Measurements from ENCODE around the gene INMT. TPM values are rescaled to one million over a fixed set of nuclear protein-coding genes. Genes with fewer than 3 reads are reported as not detected.

The INMT gene
- total and polyA plus RNA-seq, 2 of the 13 experiments (the other 11 are each of a cell fraction or from before 2014, with no cell fraction given) = not detected

- Histone ChIP-seq H3K9ac (ENCODE audit: insufficient read depth, low read depth, low read length) (no peak overlapping the region), H3K79me2 (ENCODE audit: insufficient read depth, low read length) (no peaks in the 10 kb centered on the region), H3K27me3 (ENCODE audit: control insufficient read depth in 1 of 2, insufficient read depth in 2 of 2, low read length in 2 of 2) (peaks cover 0 to 35% of the 10 kb centered on the region in 2 experiments; a peak in 2 of 5 replicates), H3K4me3 (replicated peaks in 1 of 3; ENCODE audit: insufficient read depth in 1 of 3, low read depth in 2 of 3, low read length in 3 of 3) (no peak overlapping the region), H3K27ac (ENCODE audit: extremely low read length, insufficient read depth, low read length) (no peak overlapping the region), H4K20me1 (ENCODE audit: insufficient read depth, low read length) (no peaks in the 10 kb centered on the region), H3K36me3 (replicated peaks in 1 of 2; ENCODE audit: control insufficient read depth in 1 of 2, insufficient read depth in 2 of 2, low read length in 2 of 2) (no peaks in the 10 kb centered on the region), H2AFZ (ENCODE audit: low read length) (no peak overlapping the region), H3K4me1 (ENCODE audit: insufficient read depth, low read length) (no peaks in the 10 kb centered on the region), H3K9me3 (ENCODE audit: low read length) (no peaks in the 10 kb centered on the region), H3K4me2 (ENCODE audit: low read depth, low read length) (no peak overlapping the region)
- in situ Hi-C loops (cut with HindIII; ENCODE audit: extremely low pct_ligation_motif_present, low pct_unique_long_range_greater_than_20kb) = no loop called here
- TF ChIP-seq HDAC2 (CRISPR knock-in tag; IDR thresholded peaks at IDR 0.05) = no peak
- no peak for TF ChIP-seq ZSCAN12 (CRISPR knock-in tag; IDR thresholded peaks at IDR 0.05)
- no peak for TF ChIP-seq ZNF629 (CRISPR knock-in tag; conservative IDR thresholded peaks at IDR 0.05)
- no peak for ATAC-seq
- 79% methylated on average over 9 of the region's 11 CpGs for WGBS (ENCODE audit: low lambda C conversion rate)
- POLR2A ChIA-PET = no interaction called here
- DNase-seq (ENCODE audit: low spot score) = no peak
- CTCF ChIA-PET (ENCODE audit: low intra/inter-chr PET ratio, low total read pairs) = no interaction called here
- no peak for FAIRE-seq
- no TSS peak for BruUV-seq (replicated peaks)
- intact Hi-C loops (cut with micrococcal nuclease; ENCODE audit: unreplicated experiment) = no loop called here
These were observed 18.2 kb upstream of the INMT start for GRCh38 chr7:30733691-30734090.

- H3K36me3 ChIP-seq (replicated peaks in 1 of 2; ENCODE audit: control insufficient read depth in 1 of 2, insufficient read depth in 2 of 2, low read length in 2 of 2) = no peaks in the 10 kb centered on the region
- in situ Hi-C loops (cut with HindIII; ENCODE audit: extremely low pct_ligation_motif_present, low pct_unique_long_range_greater_than_20kb) (no loop called here), intact Hi-C loops (cut with micrococcal nuclease; ENCODE audit: unreplicated experiment) (no loop called here)
- 14% methylated on average over 2 of the region's 7 CpGs for WGBS (ENCODE audit: low lambda C conversion rate)
- no peak for DNase-seq (ENCODE audit: low spot score)
- BruUV-seq (replicated peaks) = no TSS peak
- H3K4me1 ChIP-seq (ENCODE audit: insufficient read depth, low read length) = no peaks in the 10 kb centered on the region
- no peak for ATAC-seq
- H3K4me2 ChIP-seq (ENCODE audit: low read depth, low read length) = no peak overlapping the region
- no peak overlapping the region for H3K4me3 ChIP-seq (replicated peaks in 1 of 3; ENCODE audit: insufficient read depth in 1 of 3, low read depth in 2 of 3, low read length in 3 of 3)
- peaks cover 0 to 35% of the 10 kb centered on the region in 2 experiments; a peak in 2 of 5 replicates for H3K27me3 ChIP-seq (ENCODE audit: control insufficient read depth in 1 of 2, insufficient read depth in 2 of 2, low read length in 2 of 2)
- no peak overlapping the region for H2AFZ ChIP-seq (ENCODE audit: low read length)
- no peak overlapping the region for H3K27ac ChIP-seq (ENCODE audit: extremely low read length, insufficient read depth, low read length)
- ChIA-PET POLR2A (no interaction called here), CTCF (ENCODE audit: low intra/inter-chr PET ratio, low total read pairs) (no interaction called here)
- no peaks in the 10 kb centered on the region for H3K79me2 ChIP-seq (ENCODE audit: insufficient read depth, low read length)
- no peak for TF ChIP-seq ZNF235 (CRISPR knock-in tag; IDR thresholded peaks at IDR 0.05; ENCODE audit: borderline replicate concordance)
- TF ChIP-seq ZNF570 (CRISPR knock-in tag; IDR thresholded peaks at IDR 0.05; ENCODE audit: borderline replicate concordance) = no peak
- no peak for TF ChIP-seq KLF9 (CRISPR knock-in tag; IDR thresholded peaks at IDR 0.05; ENCODE audit: low read depth)
- TF ChIP-seq CREB1 (IDR thresholded peaks at IDR 0.05) = no peak
- TF ChIP-seq CREB1 (CRISPR knock-in tag; IDR thresholded peaks at IDR 0.05) = no peak
- TF ChIP-seq HIVEP1 (CRISPR knock-in tag; IDR thresholded peaks at IDR 0.05) = no peak
- TF ChIP-seq ZNF605 (CRISPR knock-in tag; IDR thresholded peaks at IDR 0.05) = no peak
- TF ChIP-seq, protein P1, sequence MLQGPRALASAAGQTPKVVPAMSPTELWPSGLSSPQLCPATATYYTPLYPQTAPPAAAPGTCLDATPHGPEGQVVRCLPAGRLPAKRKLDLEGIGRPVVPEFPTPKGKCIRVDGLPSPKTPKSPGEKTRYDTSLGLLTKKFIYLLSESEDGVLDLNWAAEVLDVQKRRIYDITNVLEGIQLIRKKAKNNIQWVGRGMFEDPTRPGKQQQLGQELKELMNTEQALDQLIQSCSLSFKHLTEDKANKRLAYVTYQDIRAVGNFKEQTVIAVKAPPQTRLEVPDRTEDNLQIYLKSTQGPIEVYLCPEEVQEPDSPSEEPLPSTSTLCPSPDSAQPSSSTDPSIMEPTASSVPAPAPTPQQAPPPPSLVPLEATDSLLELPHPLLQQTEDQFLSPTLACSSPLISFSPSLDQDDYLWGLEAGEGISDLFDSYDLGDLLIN (CRISPR knock-in tag; IDR thresholded peaks at IDR 0.05; ENCODE audit: borderline replicate concordance) = no peak
- TF ChIP-seq PPARG (CRISPR knock-in tag; conservative IDR thresholded peaks at IDR 0.05) = no peak
- TF ChIP-seq ZNF850 (CRISPR knock-in tag; conservative IDR thresholded peaks at IDR 0.05) = no peak
- no peak for TF ChIP-seq NR3C1 (CRISPR knock-in tag; IDR thresholded peaks at IDR 0.05)
- TF ChIP-seq ZNF350 (CRISPR knock-in tag; IDR thresholded peaks at IDR 0.05; ENCODE audit: borderline replicate concordance, low read depth) = no peak
- TF ChIP-seq NFE2L2 (IDR thresholded peaks at IDR 0.05; ENCODE audit: low read length) = no peak
- no peak for TF ChIP-seq ZFP82 (CRISPR knock-in tag; IDR thresholded peaks at IDR 0.05; ENCODE audit: borderline replicate concordance)
- TF ChIP-seq MLLT10 (CRISPR knock-in tag; IDR thresholded peaks at IDR 0.05) = no peak
- TF ChIP-seq POLR2AphosphoS5 (IDR thresholded peaks at IDR 0.05; ENCODE audit: low read depth, low read length) = no peak
- H3K9me3 ChIP-seq (ENCODE audit: low read length) = no peaks in the 10 kb centered on the region
- FAIRE-seq = no peak
- H4K20me1 ChIP-seq (ENCODE audit: insufficient read depth, low read length) = no peaks in the 10 kb centered on the region
- H3K9ac ChIP-seq (ENCODE audit: insufficient read depth, low read depth, low read length) = no peak overlapping the region
These were observed 17.4 kb upstream of the INMT start for GRCh38 chr7:30734497-30734896.
